ENCODE measurements around the gene MCRIP2.
A peak's percentile ranks its signal among the peaks of the same experiment; 100 is the strongest.

The MCRIP2 gene

GRCh38 chr16:631808-632358 lies 9.7 kb upstream of the MCRIP2 start:
- DNase-seq (ENCODE audit: low read depth in 2 of 2): no peak

- no peak for DNase-seq (ENCODE audit: low read depth in 2 of 2)
Observed at GRCh38 chr16:632486-633335, 8.9 kb upstream of the MCRIP2 start.

DNA sequence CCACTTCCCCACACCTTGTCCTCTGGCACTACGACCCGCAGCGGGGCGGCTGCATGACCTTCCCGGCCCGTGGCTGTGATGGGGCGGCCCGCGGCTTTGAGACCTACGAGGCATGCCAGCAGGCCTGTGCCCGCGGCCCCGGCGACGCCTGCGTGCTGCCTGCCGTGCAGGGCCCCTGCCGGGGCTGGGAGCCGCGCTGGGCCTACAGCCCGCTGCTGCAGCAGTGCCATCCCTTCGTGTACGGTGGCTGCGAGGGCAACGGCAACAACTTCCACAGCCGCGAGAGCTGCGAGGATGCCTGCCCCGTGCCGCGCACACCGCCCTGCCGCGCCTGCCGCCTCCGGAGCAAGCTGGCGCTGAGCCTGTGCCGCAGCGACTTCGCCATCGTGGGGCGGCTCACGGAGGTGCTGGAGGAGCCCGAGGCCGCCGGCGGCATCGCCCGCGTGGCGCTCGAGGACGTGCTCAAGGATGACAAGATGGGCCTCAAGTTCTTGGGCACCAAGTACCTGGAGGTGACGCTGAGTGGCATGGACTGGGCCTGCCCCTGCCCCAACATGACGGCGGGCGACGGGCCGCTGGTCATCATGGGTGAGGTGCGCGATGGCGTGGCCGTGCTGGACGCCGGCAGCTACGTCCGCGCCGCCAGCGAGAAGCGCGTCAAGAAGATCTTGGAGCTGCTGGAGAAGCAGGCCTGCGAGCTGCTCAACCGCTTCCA lies 8.1 kb upstream of the MCRIP2 start:
- DNase-seq (ENCODE audit: low read depth in 2 of 2): no peak

- DNase-seq (ENCODE audit: low read depth in 2 of 2): no peak
Observed at GRCh38 chr16:634051-634670, 7.5 kb upstream of the MCRIP2 start.

DNA sequence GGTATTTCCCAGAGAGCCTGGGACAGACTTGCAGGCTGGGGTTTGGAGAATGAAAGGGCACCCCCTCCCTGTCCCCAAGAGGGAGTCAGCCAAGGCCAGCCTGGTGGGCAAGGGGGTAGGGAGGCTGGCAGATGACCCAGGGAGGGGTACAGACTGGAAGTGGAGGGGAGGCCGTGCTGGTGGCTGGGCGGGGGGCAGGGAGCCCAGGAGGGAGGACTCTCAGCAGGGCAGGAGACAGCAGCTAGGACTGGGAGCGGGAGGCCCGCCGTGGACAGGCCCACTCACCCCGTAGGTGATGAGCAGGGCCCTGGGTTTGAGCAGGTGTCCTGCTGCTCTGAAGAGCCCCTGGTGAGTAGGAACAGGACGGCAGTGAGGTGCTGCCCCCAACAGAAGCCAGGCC lies 6.6 kb upstream of the MCRIP2 start:
- no peak for DNase-seq (ENCODE audit: low read depth in 2 of 2)

DNA sequence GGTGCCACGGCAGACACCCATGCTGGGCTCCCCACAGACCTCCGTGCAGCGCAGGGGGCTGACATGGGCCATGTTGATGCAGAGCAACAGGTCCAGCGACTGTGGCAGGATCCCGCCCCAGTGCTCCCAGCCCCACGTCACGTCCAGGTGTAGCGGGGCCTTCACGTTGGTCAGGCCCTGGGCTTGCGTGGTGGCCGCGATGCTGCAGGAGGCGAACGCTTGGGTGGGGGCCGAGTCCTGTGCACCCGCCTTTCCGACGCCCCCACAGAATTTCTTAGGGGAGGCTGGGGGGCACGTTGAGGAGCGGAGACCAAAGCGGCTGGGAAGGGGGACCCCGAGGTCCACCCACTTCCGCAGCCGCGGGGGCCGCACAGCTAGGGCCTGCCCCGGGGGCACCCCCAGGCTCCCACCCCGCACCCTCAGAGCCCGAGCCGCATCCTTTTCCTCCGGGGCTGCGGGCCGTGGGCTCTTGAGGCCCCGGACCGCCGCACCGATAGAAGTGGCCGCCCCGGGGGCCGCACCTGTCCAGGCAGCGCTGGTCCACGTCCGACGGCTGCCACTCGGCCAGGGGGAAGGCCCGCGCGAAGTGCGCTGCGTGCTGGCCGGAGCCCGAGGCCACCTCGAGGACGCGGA lies 5.9 kb upstream of the MCRIP2 start:
- no peak for DNase-seq (ENCODE audit: low read depth in 2 of 2)

GRCh38 chr16:636206-637080 lies 5.2 kb upstream of the MCRIP2 start, which contains the start of gene METTL26:
TSS of gene METTL26 (minus strand) at chr16:636305. CDS start at chr16:636290, 15 bp downstream.
- DNase-seq (ENCODE audit: low read depth in 2 of 2): peak; percentile 85 to 89

DNA sequence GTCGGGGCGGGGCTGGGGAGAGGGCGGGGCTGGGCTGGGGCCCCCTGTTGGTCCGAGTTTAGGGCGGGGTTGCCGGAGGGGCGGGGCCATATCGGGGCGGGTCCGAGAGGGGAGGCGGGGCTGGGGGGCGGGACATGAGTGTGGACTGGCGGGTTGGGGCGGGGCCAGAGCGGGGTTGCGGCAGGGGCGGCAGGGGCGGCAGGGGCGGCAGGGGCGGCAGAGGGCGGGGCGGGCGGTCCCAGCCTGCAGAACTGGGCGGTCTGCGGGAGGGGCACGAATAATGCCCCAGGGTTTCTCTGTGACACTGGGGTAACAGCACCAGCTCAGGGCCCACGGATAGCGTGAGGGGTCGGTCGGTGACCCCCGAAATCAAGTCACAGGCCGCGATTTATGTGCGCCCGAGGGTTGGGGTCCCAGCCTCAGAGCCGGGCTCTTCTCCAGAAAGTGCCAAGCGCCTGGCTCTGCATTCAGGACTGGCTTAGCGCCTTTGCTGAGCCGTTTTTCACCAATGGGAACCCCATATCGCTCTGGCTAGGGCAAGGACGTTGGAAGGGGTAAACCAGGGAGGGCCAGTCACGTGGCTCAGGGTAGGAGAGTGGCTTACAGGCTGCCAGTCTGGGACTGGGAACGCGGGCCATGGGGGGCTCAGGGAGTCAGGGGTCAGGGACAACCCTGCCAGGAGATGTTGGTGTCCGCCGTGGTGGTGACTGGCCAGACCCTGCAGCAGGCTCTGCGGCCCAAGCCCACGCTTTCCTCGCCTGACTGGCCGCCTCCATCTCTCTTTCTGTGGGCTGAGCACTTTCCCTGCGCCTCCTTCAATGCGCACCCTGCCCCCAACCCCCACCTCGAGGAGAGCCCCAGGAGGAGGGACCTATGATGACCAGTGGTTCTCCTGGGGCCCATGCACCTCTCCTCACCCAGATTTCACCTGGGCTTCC lies 4.3 kb upstream of the MCRIP2 start:
- DNase-seq (ENCODE audit: low read depth in 2 of 2): peak; percentile 79 to 81

DNA sequence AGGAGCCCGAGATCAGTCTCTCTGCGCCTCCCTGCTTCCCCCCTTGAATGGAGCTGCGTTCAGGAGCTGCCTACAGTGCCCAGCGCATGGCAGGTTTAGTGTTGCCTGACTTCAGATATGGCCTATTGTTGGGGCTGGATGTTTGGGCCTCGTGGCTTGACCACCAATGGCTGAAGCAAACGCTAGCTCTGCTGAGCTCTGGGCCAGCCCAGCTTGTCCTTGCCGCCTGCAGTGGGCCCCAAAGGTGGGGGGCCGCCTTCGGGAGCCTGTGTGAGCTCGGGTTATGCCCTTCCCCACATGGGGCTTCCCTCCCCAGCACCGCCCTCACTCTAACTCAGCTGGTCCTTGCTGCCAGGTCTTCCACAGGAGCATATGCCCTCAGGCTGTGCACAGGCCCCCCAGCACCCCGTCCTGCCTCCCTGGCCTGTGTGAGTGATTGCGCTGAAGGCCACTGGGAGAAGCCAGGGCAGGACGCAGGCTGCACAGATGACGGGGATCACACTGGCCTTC lies 3.5 kb upstream of the MCRIP2 start:
- DNase-seq (ENCODE audit: low read depth in 2 of 2): no peak

DNA sequence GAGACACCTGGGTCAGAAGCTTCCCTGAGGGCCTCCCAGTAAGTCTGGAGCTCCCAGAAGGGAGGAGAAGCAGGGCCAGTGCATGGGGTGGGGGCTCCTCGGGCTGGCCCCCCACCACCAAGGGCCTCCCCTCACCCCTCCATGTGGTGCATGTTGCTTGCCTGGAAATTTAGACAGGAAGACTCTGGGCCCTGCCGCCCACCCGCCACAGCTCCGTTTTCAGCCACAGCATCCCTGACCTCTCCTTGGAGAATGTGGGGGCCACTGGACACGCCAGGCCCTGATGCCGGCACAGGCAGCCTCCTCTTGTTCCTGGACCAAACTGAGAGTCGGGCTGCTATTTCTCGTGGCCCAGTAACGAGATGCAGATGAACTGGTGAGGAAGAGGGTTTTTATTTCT lies 2.8 kb upstream of the MCRIP2 start:
- DNase-seq (ENCODE audit: low read depth in 2 of 2): no peak

- no peak for DNase-seq (ENCODE audit: low read depth in 2 of 2)
Observed at GRCh38 chr16:640614-641013, 1.0 kb upstream of the MCRIP2 start.

GRCh38 chr16:642189-643049 lies 791 bp downstream of the MCRIP2 start:
- no peak for DNase-seq (ENCODE audit: low read depth in 2 of 2)

DNA sequence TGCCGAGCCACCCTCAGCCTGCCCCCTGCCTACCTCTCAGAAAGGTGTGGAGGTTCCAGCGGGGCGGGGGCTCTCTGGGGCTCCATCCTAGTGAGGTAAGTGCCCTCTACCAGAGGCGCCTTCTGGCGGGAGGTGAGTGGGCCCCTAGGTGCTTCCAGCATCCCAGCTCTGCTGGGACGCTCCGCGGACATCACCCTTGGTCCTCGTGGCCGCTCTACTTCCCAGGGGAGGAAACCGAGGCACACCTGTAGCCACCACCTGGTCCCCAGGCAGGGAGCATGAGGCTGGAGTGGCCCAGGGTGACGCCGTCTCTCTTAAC lies 1.4 kb downstream of the MCRIP2 start:
- DNase-seq (ENCODE audit: low read depth in 2 of 2): no peak

GRCh38 chr16:644556-644955 lies 2.9 kb downstream of the MCRIP2 start:
- no peak for DNase-seq (ENCODE audit: low read depth in 2 of 2)

GRCh38 chr16:645852-646678 lies 4.4 kb downstream of the MCRIP2 start:
- no peak for DNase-seq (ENCODE audit: low read depth in 2 of 2)

- no peak for DNase-seq (ENCODE audit: low read depth in 2 of 2)
Observed at GRCh38 chr16:646679-647172, 5.1 kb downstream of the MCRIP2 start.

- DNase-seq (ENCODE audit: low read depth in 2 of 2): no peak
Observed at GRCh38 chr16:647173-647902, 5.7 kb downstream of the MCRIP2 start.

Data from stimulated activated CD8-positive, alpha-beta memory T cell treated with anti-CD3 and anti-CD28 coated beads, Interleukin-7, amount 100 ng/mL, for 4 hours (primary cell).